Mesendoderm (in vitro differentiated cells): ENCODE measurements around the gene SLC4A4.

Experiments used
- DNase-seq: peaks from one replicate; pipeline ENCODE4 v3.0.0; 2013
- H2AK5ac ChIP-seq: 2 replicates; pipeline ENCODE4 v1.6.1; 2013; ENCODE audit warnings: low read length, inconsistent platforms
- H2BK120ac ChIP-seq: 2 replicates; pipeline ENCODE4 v1.6.1; 2013; ENCODE audit warnings: low read depth, mild to moderate bottlenecking, low read length, moderate library complexity, mixed read lengths
- H2BK15ac ChIP-seq: replicated peaks from 2 replicates; pipeline ENCODE4 v1.6.1; 2013; ENCODE audit warnings: low read depth, mild to moderate bottlenecking, moderate library complexity
- H2BK5ac ChIP-seq: 2 replicates; pipeline ENCODE4 v1.6.1; 2013; ENCODE audit warnings: low read length, inconsistent platforms
- H3K18ac ChIP-seq: 2 replicates; pipeline ENCODE4 v1.6.1; 2013; ENCODE audit warnings: mild to moderate bottlenecking, low read length, mixed read lengths
- H3K23ac ChIP-seq: one replicate; pipeline ENCODE4 v1.6.1; 2013; ENCODE audit warnings: low read length
- H3K27ac ChIP-seq: 2 replicates; pipeline ENCODE4 v1.5.1; 2013; ENCODE audit warnings: low read depth, mild to moderate bottlenecking, inconsistent platforms, low read length, moderate library complexity
- H3K27me3 ChIP-seq: 2 replicates; pipeline ENCODE4 v1.6.1; 2013; ENCODE audit warnings: low read length, control low read depth, mild to moderate bottlenecking, inconsistent platforms; ENCODE audit not compliant: insufficient read depth, poor library complexity
- H3K36me3 ChIP-seq: 2 replicates; pipeline ENCODE4 v1.6.1; 2013; ENCODE audit warnings: low read length, inconsistent platforms; ENCODE audit not compliant: control insufficient read depth, insufficient read depth
- H3K4ac ChIP-seq: one replicate; pipeline ENCODE4 v1.6.1; 2013; ENCODE audit warnings: low read depth, mild to moderate bottlenecking, low read length, moderate library complexity
- H3K4me1 ChIP-seq: 2 replicates; pipeline ENCODE4 v1.6.1; 2013; ENCODE audit warnings: low read depth, low read length, inconsistent platforms; ENCODE audit not compliant: control insufficient read depth
- H3K4me2 ChIP-seq: 2 replicates; pipeline ENCODE4 v1.6.1; 2013; ENCODE audit warnings: low read length
- H3K4me3 ChIP-seq: 2 replicates; pipeline ENCODE4 v1.5.1; 2013; ENCODE audit warnings: mild to moderate bottlenecking, low read length
- H3K56ac ChIP-seq: one replicate; pipeline ENCODE4 v1.6.1; 2013; ENCODE audit warnings: low read length
- H3K79me1 ChIP-seq: 2 replicates; pipeline ENCODE4 v1.6.1; 2013; ENCODE audit warnings: low read length, inconsistent platforms
- H3K79me2 ChIP-seq: 2 replicates; pipeline ENCODE4 v1.6.1; 2013; ENCODE audit warnings: mild to moderate bottlenecking, low read length; ENCODE audit not compliant: control insufficient read depth, insufficient read depth
- H3K9ac ChIP-seq: 2 replicates; pipeline ENCODE4 v1.6.1; 2013; ENCODE audit warnings: low read length, inconsistent platforms
- H4K5ac ChIP-seq: one replicate; pipeline ENCODE4 v1.6.1; 2013; ENCODE audit warnings: low read length
- H4K8ac ChIP-seq: one replicate; pipeline ENCODE4 v1.6.1; 2013; ENCODE audit warnings: low read depth, mild to moderate bottlenecking, control low read depth, low read length, moderate library complexity
- WGBS: extraction: QIAGEN DNeasy Blood & Tissue Kit; methylation state at CpG from one replicate; pipeline ENCODE4 v1.1.7; 2013; ENCODE audit warnings: low lambda C conversion rate, missing lambda C conversion rate; ENCODE audit not compliant: insufficient coverage; ENCODE audit errors: extremely low coverage; 5-methylcytosine and 5-hydroxymethylcytosine counted together

SLC4A4 gene

GRCh38 chr4:71296945-71297344, 41.9 kb upstream of the SLC4A4 start:
- DNase-seq: no peak
- Histone ChIP-seq H3K4ac (no peak overlapping the region), H3K79me2 (no peaks in the 10 kb centered on the region), H3K36me3 (no peaks in the 10 kb centered on the region), H3K18ac (no peak overlapping the region), H3K27me3 (no peaks in the 10 kb centered on the region), H3K4me1 (no peaks in the 10 kb centered on the region), H3K4me2 (no peak overlapping the region), H4K8ac (no peak overlapping the region), H2BK5ac (no peak overlapping the region), H2BK120ac (no peak overlapping the region), H3K4me3 (no peak overlapping the region), H2AK5ac (no peak overlapping the region), H3K23ac (no peak overlapping the region), H2BK15ac (no peak overlapping the region), H3K79me1 (no peaks in the 10 kb centered on the region), H3K56ac (no peak overlapping the region), H4K5ac (no peak overlapping the region), H3K27ac (no peak overlapping the region), H3K9ac (no peak overlapping the region)
- no CpG with 5 or more reads among the region's 1 CpG for WGBS

DNA sequence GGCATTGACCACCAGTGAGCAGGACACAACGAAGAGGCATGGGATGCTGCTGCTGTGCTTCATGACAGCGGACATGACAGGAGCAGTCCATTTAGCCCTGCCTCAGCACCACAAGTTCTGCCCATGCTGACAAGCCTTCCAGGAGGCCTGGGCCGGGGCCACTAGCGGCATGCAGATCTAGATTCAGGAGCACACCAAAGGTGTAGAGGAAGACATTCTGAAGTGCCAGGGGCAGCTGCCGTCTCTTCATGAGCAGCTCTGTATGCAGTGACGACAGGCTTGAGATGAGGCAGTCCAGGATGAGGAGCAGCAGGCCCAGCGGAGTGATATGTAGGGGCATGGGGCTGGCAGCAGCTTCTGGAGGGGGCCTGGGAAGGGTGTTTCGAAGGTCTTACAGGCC, 38.5 kb upstream of the SLC4A4 start:
- H3K4me3 ChIP-seq: no peak overlapping the region
- DNase-seq: no peak

DNA sequence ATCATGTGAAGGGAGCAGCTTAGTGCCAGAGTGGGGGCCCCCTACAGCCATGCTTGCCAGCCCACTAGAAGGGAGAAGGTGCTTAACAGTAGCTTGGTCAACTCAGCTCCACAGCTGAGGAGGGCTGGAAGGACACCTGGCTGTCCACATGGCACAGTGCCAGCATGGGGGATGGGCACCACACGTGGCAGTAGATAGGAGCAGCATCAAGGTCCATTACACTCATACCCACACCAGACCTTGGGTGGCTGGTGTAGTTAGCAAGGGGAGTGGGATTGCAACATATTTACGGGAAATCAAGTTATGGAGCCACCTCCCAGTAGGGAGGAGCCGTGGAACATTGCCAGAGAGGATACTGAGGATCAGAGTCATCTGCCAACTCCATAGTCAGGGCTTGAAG, 37.9 kb upstream of the SLC4A4 start:
- H2BK5ac ChIP-seq: no peak overlapping the region
- no peaks in the 10 kb centered on the region for H3K27me3 ChIP-seq
- no peak overlapping the region for H2BK15ac ChIP-seq
- H4K8ac ChIP-seq: no peak overlapping the region
- no peaks in the 10 kb centered on the region for H3K79me1 ChIP-seq
- no peak overlapping the region for H3K56ac ChIP-seq
- H2BK120ac ChIP-seq: no peak overlapping the region
- no peak overlapping the region for H3K4me3 ChIP-seq
- H3K18ac ChIP-seq: no peak overlapping the region
- no peak overlapping the region for H3K9ac ChIP-seq
- peaks cover 2% of the 10 kb centered on the region for H3K4me1 ChIP-seq
- H3K27ac ChIP-seq: no peak overlapping the region
- no peak overlapping the region for H4K5ac ChIP-seq
- no peaks in the 10 kb centered on the region for H3K36me3 ChIP-seq
- H2AK5ac ChIP-seq: no peak overlapping the region
- DNase-seq: no peak
- H3K4ac ChIP-seq: no peak overlapping the region
- no CpG with 5 or more reads among the region's 3 CpGs for WGBS
- no peaks in the 10 kb centered on the region for H3K79me2 ChIP-seq
- no peak overlapping the region for H3K23ac ChIP-seq
- no peak overlapping the region for H3K4me2 ChIP-seq

More for the DNA sequence above, 38.5 kb upstream of the SLC4A4 start:
- no peak overlapping the region for H3K4me2 ChIP-seq
- H3K79me1 ChIP-seq: no peaks in the 10 kb centered on the region
- no peaks in the 10 kb centered on the region for H3K79me2 ChIP-seq
- H3K36me3 ChIP-seq: no peaks in the 10 kb centered on the region
- H3K18ac ChIP-seq: no peak overlapping the region
- H3K27me3 ChIP-seq: no peaks in the 10 kb centered on the region
- H3K9ac ChIP-seq: no peak overlapping the region
- H2BK15ac ChIP-seq: no peak overlapping the region
- no CpG with 5 or more reads among the region's 8 CpGs for WGBS
- no peak overlapping the region for H3K56ac ChIP-seq
- H3K4me1 ChIP-seq: peaks cover 2% of the 10 kb centered on the region
- no peak overlapping the region for H4K8ac ChIP-seq
- no peak overlapping the region for H2BK120ac ChIP-seq
- no peak overlapping the region for H3K23ac ChIP-seq
- no peak overlapping the region for H3K4ac ChIP-seq
- no peak overlapping the region for H3K27ac ChIP-seq
- no peak overlapping the region for H4K5ac ChIP-seq
- no peak overlapping the region for H2AK5ac ChIP-seq
- H2BK5ac ChIP-seq: no peak overlapping the region

DNA sequence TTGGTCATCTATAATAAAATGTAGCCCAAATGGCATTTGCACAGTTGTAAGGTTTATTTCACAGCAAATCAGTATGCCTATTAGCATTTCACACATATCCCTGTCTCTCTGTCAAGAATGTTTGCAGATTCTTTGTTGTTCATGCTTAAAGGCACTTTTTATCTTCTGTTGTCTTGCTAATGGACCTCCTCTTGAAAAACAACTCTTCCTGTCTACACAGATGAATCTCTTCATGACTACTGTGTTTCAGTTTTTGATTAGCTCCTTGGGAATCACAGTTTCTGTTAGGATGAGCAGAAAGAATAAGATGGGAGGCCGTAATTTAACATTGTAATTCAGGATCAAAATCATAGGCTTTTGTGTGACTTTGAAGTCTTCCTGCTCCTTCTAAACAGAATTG, 35.5 kb upstream of the SLC4A4 start:
- Histone ChIP-seq H4K5ac (no peak overlapping the region), H3K36me3 (no peaks in the 10 kb centered on the region), H3K79me1 (no peaks in the 10 kb centered on the region), H2AK5ac (no peak overlapping the region), H3K23ac (no peak overlapping the region), H2BK120ac (no peak overlapping the region), H3K9ac (no peak overlapping the region), H2BK5ac (no peak overlapping the region), H2BK15ac (no peak overlapping the region), H3K27me3 (no peaks in the 10 kb centered on the region), H3K4me3 (no peak overlapping the region), H3K56ac (no peak overlapping the region), H3K27ac (no peak overlapping the region), H3K4me2 (no peak overlapping the region), H3K4me1 (peaks cover 2% of the 10 kb centered on the region), H3K4ac (no peak overlapping the region), H4K8ac (no peak overlapping the region), H3K79me2 (no peaks in the 10 kb centered on the region), H3K18ac (no peak overlapping the region)
- peak; percentile 12 for DNase-seq
- no CpG with 5 or more reads among the region's 1 CpG for WGBS

- Histone ChIP-seq H3K79me2 (no peaks in the 10 kb centered on the region), H3K9ac (no peak overlapping the region), H2BK120ac (no peak overlapping the region), H3K4me2 (no peak overlapping the region), H3K4me1 (peaks cover 2% of the 10 kb centered on the region), H2BK5ac (no peak overlapping the region), H4K5ac (no peak overlapping the region), H3K79me1 (no peaks in the 10 kb centered on the region), H3K27me3 (no peaks in the 10 kb centered on the region), H3K27ac (no peak overlapping the region), H3K56ac (no peak overlapping the region), H3K4ac (no peak overlapping the region), H2AK5ac (no peak overlapping the region), H2BK15ac (no peak overlapping the region), H3K4me3 (no peak overlapping the region), H3K23ac (no peak overlapping the region), H3K18ac (no peak overlapping the region), H3K36me3 (no peaks in the 10 kb centered on the region), H4K8ac (no peak overlapping the region)
- no CpG with 5 or more reads among the region's 2 CpGs for WGBS
- DNase-seq: no peak
Measured at GRCh38 chr4:71303850-71304249, 35.0 kb upstream of the SLC4A4 start.

- no peaks in the 10 kb centered on the region for H3K36me3 ChIP-seq
Measured at GRCh38 chr4:71304289-71304850, 34.5 kb upstream of the SLC4A4 start.

More at GRCh38 chr4:71304289-71304850, 34.5 kb upstream of the SLC4A4 start:
- Histone ChIP-seq H3K9ac (no peak overlapping the region), H3K4ac (no peak overlapping the region), H2AK5ac (no peak overlapping the region), H3K18ac (no peak overlapping the region), H2BK120ac (no peak overlapping the region), H3K79me2 (no peaks in the 10 kb centered on the region), H3K79me1 (no peaks in the 10 kb centered on the region), H3K27me3 (no peaks in the 10 kb centered on the region), H3K4me3 (no peak overlapping the region), H3K56ac (no peak overlapping the region), H2BK5ac (no peak overlapping the region), H3K27ac (no peak overlapping the region), H3K4me2 (no peak overlapping the region), H3K23ac (no peak overlapping the region), H4K5ac (no peak overlapping the region), H4K8ac (no peak overlapping the region), H2BK15ac (no peak overlapping the region), H3K4me1 (peaks cover 2% of the 10 kb centered on the region)
- WGBS: no CpG with 5 or more reads among the region's 2 CpGs
- DNase-seq: no peak
